ENCODE data around the gene BCAS3. TPM values are rescaled to one million over a fixed set of nuclear protein-coding genes. Genes with fewer than 3 reads are reported as not detected.

The BCAS3 gene
- total RNA-seq, 2 donors from 2014 or later, result 28.0 to 37.7 TPM

DNA sequence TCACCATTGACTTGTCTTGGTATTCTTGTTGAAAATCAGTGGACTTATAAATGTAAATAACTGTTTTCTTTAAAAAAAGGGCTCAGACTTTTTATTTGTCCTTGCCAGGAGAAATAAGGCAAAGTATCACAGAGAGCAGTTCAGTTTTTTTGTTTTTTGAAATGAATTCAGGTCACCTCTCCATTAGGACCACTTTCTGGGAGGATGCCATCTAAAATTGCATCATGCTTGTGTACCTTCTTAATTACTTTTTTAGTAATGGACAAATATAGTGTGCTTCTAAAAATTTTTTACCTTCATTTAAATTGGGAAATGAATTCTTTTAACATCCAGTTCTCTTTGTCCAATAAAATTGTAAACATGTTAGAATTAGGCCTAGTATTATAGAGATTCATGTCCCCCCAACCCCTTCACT, 210.0 kb downstream of the BCAS3 start:
- no peaks in the 10 kb centered on the region for H3K27me3 Mint-ChIP-seq (ENCODE audit: insufficient read depth)
- TF ChIP-seq, protein P1, sequence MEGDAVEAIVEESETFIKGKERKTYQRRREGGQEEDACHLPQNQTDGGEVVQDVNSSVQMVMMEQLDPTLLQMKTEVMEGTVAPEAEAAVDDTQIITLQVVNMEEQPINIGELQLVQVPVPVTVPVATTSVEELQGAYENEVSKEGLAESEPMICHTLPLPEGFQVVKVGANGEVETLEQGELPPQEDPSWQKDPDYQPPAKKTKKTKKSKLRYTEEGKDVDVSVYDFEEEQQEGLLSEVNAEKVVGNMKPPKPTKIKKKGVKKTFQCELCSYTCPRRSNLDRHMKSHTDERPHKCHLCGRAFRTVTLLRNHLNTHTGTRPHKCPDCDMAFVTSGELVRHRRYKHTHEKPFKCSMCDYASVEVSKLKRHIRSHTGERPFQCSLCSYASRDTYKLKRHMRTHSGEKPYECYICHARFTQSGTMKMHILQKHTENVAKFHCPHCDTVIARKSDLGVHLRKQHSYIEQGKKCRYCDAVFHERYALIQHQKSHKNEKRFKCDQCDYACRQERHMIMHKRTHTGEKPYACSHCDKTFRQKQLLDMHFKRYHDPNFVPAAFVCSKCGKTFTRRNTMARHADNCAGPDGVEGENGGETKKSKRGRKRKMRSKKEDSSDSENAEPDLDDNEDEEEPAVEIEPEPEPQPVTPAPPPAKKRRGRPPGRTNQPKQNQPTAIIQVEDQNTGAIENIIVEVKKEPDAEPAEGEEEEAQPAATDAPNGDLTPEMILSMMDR (conservative IDR thresholded peaks at IDR 0.05), result no peak
- Histone ChIP-seq H3K27ac (ENCODE audit: low read depth, low read length) (no peak overlapping the region), H3K9me3 (ENCODE audit: control insufficient read depth, low read length) (no peaks in the 10 kb centered on the region), H3K27me3 (ENCODE audit: control insufficient read depth, insufficient read depth, low read length, poor library complexity, severe bottlenecking) (no peaks in the 10 kb centered on the region), H3K9ac (ENCODE audit: extremely low read depth, low read length, poor library complexity, severe bottlenecking) (peak overlapping the region; percentile 44), H3K36me3 (ENCODE audit: control insufficient read depth, insufficient read depth, low read length) (no peaks in the 10 kb centered on the region), H3K4me3 (ENCODE audit: low read length) (peak overlapping the region; percentile 70), H3K4me1 (ENCODE audit: control insufficient read depth, insufficient read depth, low read length) (no peaks in the 10 kb centered on the region)
- DNase-seq, result no peak
- H3K27ac Mint-ChIP-seq, result peak overlapping the region; percentile 99
- peaks cover 5% of the 10 kb centered on the region for H3K4me1 Mint-ChIP-seq
- H3K9me3 Mint-ChIP-seq, result no peaks in the 10 kb centered on the region
- H3K36me3 Mint-ChIP-seq (ENCODE audit: low read depth), result peaks cover 3% of the 10 kb centered on the region
- H3K4me3 Mint-ChIP-seq, result peak overlapping the region; percentile 85

DNA sequence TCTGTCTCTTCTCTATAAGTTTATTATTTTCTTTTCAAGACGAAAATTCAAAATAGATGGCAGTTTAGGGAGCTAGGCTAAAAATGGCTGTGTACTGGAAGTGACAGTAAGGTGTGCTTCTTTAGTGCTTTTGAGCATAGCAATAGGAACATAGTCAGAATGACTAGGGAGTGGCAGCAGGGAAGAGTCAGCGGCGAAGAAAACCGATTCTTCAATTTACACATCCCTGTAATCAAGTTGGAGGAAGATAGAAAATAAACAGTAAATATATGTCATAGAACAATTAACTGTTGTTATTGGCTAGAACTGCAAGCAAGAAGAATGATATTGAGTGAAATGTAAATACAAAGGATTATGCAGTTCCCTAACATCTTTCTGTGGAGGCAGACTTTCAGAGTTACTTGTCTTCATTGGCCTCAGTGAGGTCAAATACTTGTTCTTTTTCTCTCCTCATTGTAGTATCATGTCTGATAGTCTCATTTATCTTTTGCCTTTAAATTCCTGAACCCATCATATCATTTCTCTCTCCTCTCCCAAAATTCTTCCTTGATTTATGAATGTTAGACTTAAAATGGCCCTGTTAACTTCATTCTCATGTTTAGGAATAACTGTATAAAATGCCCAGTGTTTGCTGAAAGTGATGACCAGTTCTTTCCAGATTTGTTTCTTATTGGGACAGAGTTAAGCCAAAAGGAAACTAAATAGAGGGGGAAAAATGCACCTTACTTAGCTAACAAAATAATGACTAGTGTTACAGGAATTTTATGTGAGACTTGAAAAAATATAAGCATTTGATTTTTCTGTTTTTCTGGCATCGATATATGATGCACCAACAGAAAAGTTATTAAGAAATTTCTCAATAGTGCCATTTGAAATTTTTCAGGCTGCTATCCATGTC, 211.4 kb downstream of the BCAS3 start:
- Mint-ChIP-seq H3K4me1 (peaks cover 5% of the 10 kb centered on the region), H3K36me3 (ENCODE audit: low read depth) (peaks cover 10% of the 10 kb centered on the region), H3K9me3 (peaks cover 6% of the 10 kb centered on the region), H3K27me3 (ENCODE audit: insufficient read depth) (no peaks in the 10 kb centered on the region), H3K4me3 (no peak overlapping the region), H3K27ac (no peak overlapping the region)
- Histone ChIP-seq H3K4me3 (ENCODE audit: low read length) (no peak overlapping the region), H3K27ac (ENCODE audit: low read depth, low read length) (no peak overlapping the region), H3K9me3 (ENCODE audit: control insufficient read depth, low read length) (no peaks in the 10 kb centered on the region), H3K36me3 (ENCODE audit: control insufficient read depth, insufficient read depth, low read length) (no peaks in the 10 kb centered on the region), H3K27me3 (ENCODE audit: control insufficient read depth, insufficient read depth, low read length, poor library complexity, severe bottlenecking) (no peaks in the 10 kb centered on the region), H3K9ac (ENCODE audit: extremely low read depth, low read length, poor library complexity, severe bottlenecking) (no peak overlapping the region), H3K4me1 (ENCODE audit: control insufficient read depth, insufficient read depth, low read length) (no peaks in the 10 kb centered on the region)
- TF ChIP-seq, protein P1 (conservative IDR thresholded peaks at IDR 0.05), result no peak
- 83 to 92% methylated on average over 2 to 3 of the region's 5 CpGs for WGBS, 2 experiments (ENCODE audit: insufficient coverage in 1 of 2, insufficient read length in 1 of 2)
- DNase-seq, result no peak

GRCh38 chr17:60891149-60891548, 213.5 kb downstream of the BCAS3 start:
- Histone ChIP-seq H3K27me3 (ENCODE audit: control insufficient read depth, insufficient read depth, low read length, poor library complexity, severe bottlenecking) (no peaks in the 10 kb centered on the region), H3K27ac (ENCODE audit: low read depth, low read length) (no peak overlapping the region), H3K36me3 (ENCODE audit: control insufficient read depth, insufficient read depth, low read length) (no peaks in the 10 kb centered on the region), H3K9ac (ENCODE audit: extremely low read depth, low read length, poor library complexity, severe bottlenecking) (no peak overlapping the region), H3K4me3 (ENCODE audit: low read length) (no peak overlapping the region), H3K9me3 (ENCODE audit: control insufficient read depth, low read length) (no peaks in the 10 kb centered on the region), H3K4me1 (ENCODE audit: control insufficient read depth, insufficient read depth, low read length) (no peaks in the 10 kb centered on the region)
- WGBS, 2 experiments (ENCODE audit: insufficient coverage in 1 of 2, insufficient read length in 1 of 2), result 92% methylated on average over 2 of the region's 2 CpGs; no CpG with 5 or more reads in 1 of the 2 experiments
- Mint-ChIP-seq H3K36me3 (ENCODE audit: low read depth) (peaks cover 10% of the 10 kb centered on the region), H3K27ac (no peak overlapping the region), H3K9me3 (peaks cover 6% of the 10 kb centered on the region), H3K4me1 (peaks cover 5% of the 10 kb centered on the region), H3K27me3 (ENCODE audit: insufficient read depth) (no peaks in the 10 kb centered on the region), H3K4me3 (no peak overlapping the region)
- DNase-seq, result no peak
- TF ChIP-seq, protein P1 (conservative IDR thresholded peaks at IDR 0.05), result no peak
